BJ (cell line): Measurements from ENCODE around the gene TRAF1. TPM values are rescaled to one million over a fixed set of nuclear protein-coding genes. Genes with fewer than 3 reads are reported as not detected.
A peak's percentile ranks its signal among the peaks of the same experiment; 100 is the strongest.

Source experiments
- CTCF ChIA-PET: fragments of 350-600 bp; formaldehyde crosslinking; extraction: SDS; loops from one replicate; lab custom pipeline; 2021; ENCODE audit warnings: antibody characterized with exemption, inconsistent platforms; lab: Yijun Ruan, JAX
- POLR2A ChIA-PET: fragments of 300-600 bp; sonication (Branson Sonifier 250); formaldehyde crosslinking; extraction: SDS; loops from one replicate; lab custom pipeline; 2021; ENCODE audit warnings: antibody characterized with exemption; lab: Charles Lee
- DNase-seq: peaks from one replicate; pipeline ENCODE4 v3.0.0-alpha.2; 2011; ENCODE audit warnings: low read depth
- H3K27me3 ChIP-seq: 2 replicates; pipeline ENCODE4 v1.6.0; 2011; ENCODE audit warnings: low read length; ENCODE audit not compliant: control insufficient read depth, insufficient read depth
- H3K36me3 ChIP-seq: 2 replicates; pipeline ENCODE4 v1.5.1; 2011; ENCODE audit warnings: low read length; ENCODE audit not compliant: control insufficient read depth, insufficient read depth
- H3K4me3 ChIP-seq: 2 replicates; pipeline ENCODE4 v1.5.1; 2011; ENCODE audit warnings: low read depth, mild to moderate bottlenecking, control low read depth, low read length
- polyA plus RNA-seq: library from polyadenylated mRNA; depleted of rRNA; stranded (reverse); fragments of >200 nt; gene quantifications from 2 replicates; pipeline ENCODE4 v1.2.3, GENCODE V29; 2011
- TF ChIP-seq, protein P1 (sequence below): IDR thresholded peaks from 2 replicates; pipeline ENCODE4 v1.5.1; 2011; ENCODE audit warnings: low read depth, mild to moderate bottlenecking, control low read depth, inconsistent platforms, low read length, moderate library complexity; ENCODE audit not compliant: insufficient read depth

TRAF1 gene
- polyA plus RNA-seq, 1 experiment = 3.3 TPM

GRCh38 chr9:120923620-120924328 is 2.8 kb downstream of the TRAF1 start:
- Histone ChIP-seq H3K4me3 (no peak overlapping the region), H3K27me3 (no peaks in the 10 kb centered on the region), H3K36me3 (no peaks in the 10 kb centered on the region)
- ChIA-PET POLR2A (no interaction called here), CTCF (no interaction called here)
- no peak for DNase-seq
- TF ChIP-seq, protein P1, sequence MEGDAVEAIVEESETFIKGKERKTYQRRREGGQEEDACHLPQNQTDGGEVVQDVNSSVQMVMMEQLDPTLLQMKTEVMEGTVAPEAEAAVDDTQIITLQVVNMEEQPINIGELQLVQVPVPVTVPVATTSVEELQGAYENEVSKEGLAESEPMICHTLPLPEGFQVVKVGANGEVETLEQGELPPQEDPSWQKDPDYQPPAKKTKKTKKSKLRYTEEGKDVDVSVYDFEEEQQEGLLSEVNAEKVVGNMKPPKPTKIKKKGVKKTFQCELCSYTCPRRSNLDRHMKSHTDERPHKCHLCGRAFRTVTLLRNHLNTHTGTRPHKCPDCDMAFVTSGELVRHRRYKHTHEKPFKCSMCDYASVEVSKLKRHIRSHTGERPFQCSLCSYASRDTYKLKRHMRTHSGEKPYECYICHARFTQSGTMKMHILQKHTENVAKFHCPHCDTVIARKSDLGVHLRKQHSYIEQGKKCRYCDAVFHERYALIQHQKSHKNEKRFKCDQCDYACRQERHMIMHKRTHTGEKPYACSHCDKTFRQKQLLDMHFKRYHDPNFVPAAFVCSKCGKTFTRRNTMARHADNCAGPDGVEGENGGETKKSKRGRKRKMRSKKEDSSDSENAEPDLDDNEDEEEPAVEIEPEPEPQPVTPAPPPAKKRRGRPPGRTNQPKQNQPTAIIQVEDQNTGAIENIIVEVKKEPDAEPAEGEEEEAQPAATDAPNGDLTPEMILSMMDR = no peak

DNA sequence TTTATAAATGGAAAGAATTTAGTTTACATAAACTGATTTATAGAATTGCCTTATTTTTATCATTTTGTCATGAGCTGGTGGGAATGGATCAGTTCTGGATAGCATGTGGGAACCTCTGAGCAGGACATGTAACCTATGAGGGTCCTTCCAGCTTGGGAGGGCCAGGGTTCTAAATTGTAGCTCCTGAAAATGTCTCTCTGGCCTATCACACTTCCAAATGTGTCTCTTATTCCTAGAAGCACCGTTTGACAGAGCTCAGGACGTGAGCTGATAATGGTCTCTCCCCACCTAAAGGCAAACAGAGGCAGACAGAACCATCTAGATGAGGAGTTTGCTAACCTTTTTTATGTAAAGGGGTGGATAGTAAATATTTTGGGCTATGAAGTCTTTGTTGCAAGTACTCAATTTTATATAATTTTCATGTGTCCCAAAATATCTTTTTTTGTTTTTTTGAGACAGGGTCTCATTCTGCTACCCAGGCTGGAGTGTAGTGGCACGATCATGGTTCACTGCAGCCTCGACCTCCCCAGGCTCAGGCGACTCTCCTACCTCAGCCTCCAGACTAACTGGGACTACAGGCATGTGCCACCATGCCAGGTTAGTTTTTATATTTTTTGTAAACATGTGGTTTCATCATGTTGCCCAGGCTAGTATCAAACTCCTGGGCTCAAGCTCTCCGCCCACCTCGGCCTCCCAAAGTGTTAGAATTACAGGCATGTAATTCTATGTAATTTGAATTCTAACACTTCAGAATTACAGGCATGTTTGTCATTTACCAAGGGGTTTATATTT is 4.0 kb downstream of the TRAF1 start:
- CTCF ChIA-PET = interaction anchor here (1.8 kb wide), 1 partner anchor 19 kb away, joined by 4 read pairs; no protein-coding TSS in a partner anchor

GRCh38 chr9:120921661-120922181 is 4.9 kb downstream of the TRAF1 start:
- ChIA-PET CTCF (interaction anchor here (1.1 to 1.8 kb wide), 3 partner anchors 14 to 19 kb away, joined by 3 to 4 read pairs (median 4); no protein-coding TSS in a partner anchor), POLR2A (no interaction called here)
- no peaks in the 10 kb centered on the region for H3K27me3 ChIP-seq
- no peak for DNase-seq
- TF ChIP-seq, protein P1 = peak; percentile 14; the same call in 1 of the 2 replicates
- H3K36me3 ChIP-seq = no peaks in the 10 kb centered on the region
- no peak overlapping the region for H3K4me3 ChIP-seq

More for the DNA sequence above, 4.0 kb downstream of the TRAF1 start:
- Histone ChIP-seq H3K4me3 (no peak overlapping the region), H3K27me3 (no peaks in the 10 kb centered on the region), H3K36me3 (no peaks in the 10 kb centered on the region)
- TF ChIP-seq, protein P1 = no peak
- POLR2A ChIA-PET = no interaction called here
- DNase-seq = no peak

- no peaks in the 10 kb centered on the region for H3K27me3 ChIP-seq
- no peak overlapping the region for H3K4me3 ChIP-seq
- H3K36me3 ChIP-seq = no peaks in the 10 kb centered on the region
- ChIA-PET CTCF (interaction anchor here (1.1 to 1.6 kb wide), 2 partner anchors 15 to 18 kb away, joined by 3 to 4 read pairs; no protein-coding TSS in a partner anchor), POLR2A (no interaction called here)
- no peak for DNase-seq
- TF ChIP-seq, protein P1 = no peak
Measured at GRCh38 chr9:120920806-120921178, 5.8 kb downstream of the TRAF1 start.
